Activated CD8-positive, alpha-beta T cell treated with anti-CD3 and anti-CD28 coated beads for 36 hours (primary cell): ENCODE data around the gene AUTS2. TPM values are rescaled to one million over a fixed set of nuclear protein-coding genes. Genes with fewer than 3 reads are reported as not detected.

ENCODE experiments used
- ATAC-seq: fragments of 200-7000 bp; cut with Tn5 transposase; one replicate; pipeline ENCODE4 v1.10.0; 2021; ENCODE audit warnings: mild to moderate bottlenecking, moderate library complexity
- CTCF ChIA-PET: fragments of 350-600 bp; sonication (Branson Sonifier 250); formaldehyde crosslinking; loops from one replicate; lab custom pipeline; 2021; ENCODE audit warnings: antibody characterized with exemption; lab: Charles Lee
- POLR2A ChIA-PET: fragments of 350-600 bp; sonication (Branson Sonifier 250); formaldehyde crosslinking; loops from one replicate; lab custom pipeline; 2021; ENCODE audit warnings: antibody characterized with exemption; lab: Charles Lee
- DNase-seq: peaks from one replicate; pipeline ENCODE4 v3.0.0-alpha.2; 2020
- H3K27ac Mint-ChIP-seq: one replicate; pipeline ENCODE4 v1.8.0; 2021; ENCODE audit warnings: mild to moderate bottlenecking, mixed read lengths
- H3K27me3 Mint-ChIP-seq: one replicate; pipeline ENCODE4 v1.8.0; 2021; ENCODE audit warnings: mixed read lengths
- H3K36me3 Mint-ChIP-seq: one replicate; pipeline ENCODE4 v1.8.0; 2021; ENCODE audit warnings: low read depth, mixed read lengths
- H3K4me1 Mint-ChIP-seq: one replicate; pipeline ENCODE4 v1.8.0; 2021; ENCODE audit warnings: low read depth, mixed read lengths
- H3K4me3 Mint-ChIP-seq: one replicate; pipeline ENCODE4 v1.8.0; 2021; ENCODE audit warnings: mild to moderate bottlenecking, moderate library complexity, mixed read lengths
- H3K9me3 Mint-ChIP-seq: one replicate; pipeline ENCODE4 v1.8.0; 2021; ENCODE audit warnings: mixed read lengths
- CTCF ChIP-seq: fragments of 200-600 bp; IDR thresholded peaks from one replicate; pipeline ENCODE4 v1.8.0; 2022; ENCODE audit warnings: antibody characterized with exemption, mild to moderate bottlenecking
- intact Hi-C: fragments of 100-400 bp; cut with micrococcal nuclease; formaldehyde crosslinking; loops from one replicate; pipeline ENCODE4 v1.10.0; 2022
- total RNA-seq, 2 experiments: library from RNA; stranded (reverse); gene quantifications; one replicate each; pipeline ENCODE4 v1.2.3, GENCODE V29; 2021

AUTS2 gene
- total RNA-seq, 2 experiments from 2014 or later: 3.1 to 3.3 TPM

GRCh38 chr7:70188901-70189650 lies 590.8 kb downstream of the AUTS2 start:
- H3K4me3 Mint-ChIP-seq: no peak overlapping the region
- ChIA-PET POLR2A (no interaction called here), CTCF (no interaction called here)
- no peak for TF ChIP-seq CTCF
- no peaks in the 10 kb centered on the region for H3K4me1 Mint-ChIP-seq
- intact Hi-C loops: no loop called here
- H3K36me3 Mint-ChIP-seq: no peaks in the 10 kb centered on the region
- H3K9me3 Mint-ChIP-seq: no peaks in the 10 kb centered on the region
- no peak overlapping the region for H3K27ac Mint-ChIP-seq
- no peak for ATAC-seq
- no peak for DNase-seq
- peaks cover 5% of the 10 kb centered on the region for H3K27me3 Mint-ChIP-seq

GRCh38 chr7:70189776-70190175 lies 591.5 kb downstream of the AUTS2 start:
- ChIA-PET CTCF (interaction anchor here (0.9 kb wide), 1 partner anchor 508 kb away, joined by 3 read pairs; no protein-coding TSS in a partner anchor), POLR2A (no interaction called here)
- no peak for DNase-seq
- Mint-ChIP-seq H3K4me1 (no peaks in the 10 kb centered on the region), H3K27me3 (peaks cover 5% of the 10 kb centered on the region), H3K27ac (no peak overlapping the region), H3K4me3 (no peak overlapping the region), H3K9me3 (no peaks in the 10 kb centered on the region), H3K36me3 (no peaks in the 10 kb centered on the region)
- intact Hi-C loops: no loop called here
- no peak for TF ChIP-seq CTCF
- no peak for ATAC-seq

- no peak overlapping the region for H3K27ac Mint-ChIP-seq
- no peak overlapping the region for H3K4me3 Mint-ChIP-seq
- H3K4me1 Mint-ChIP-seq: no peaks in the 10 kb centered on the region
- ChIA-PET POLR2A (no interaction called here), CTCF (interaction anchor here (0.9 kb wide), 1 partner anchor 508 kb away, joined by 3 read pairs; no protein-coding TSS in a partner anchor)
- H3K9me3 Mint-ChIP-seq: no peaks in the 10 kb centered on the region
- no peak for DNase-seq
- intact Hi-C loops: no loop called here
- no peak for TF ChIP-seq CTCF
- peaks cover 5% of the 10 kb centered on the region for H3K27me3 Mint-ChIP-seq
- no peaks in the 10 kb centered on the region for H3K36me3 Mint-ChIP-seq
- no peak for ATAC-seq
These were observed 592.0 kb downstream of the AUTS2 start for GRCh38 chr7:70190281-70190680.

- Mint-ChIP-seq H3K27ac (no peak overlapping the region), H3K4me3 (no peak overlapping the region), H3K4me1 (no peaks in the 10 kb centered on the region), H3K9me3 (no peaks in the 10 kb centered on the region), H3K36me3 (no peaks in the 10 kb centered on the region), H3K27me3 (no peaks in the 10 kb centered on the region)
- ChIA-PET CTCF (interaction anchor here (0.7 to 2.0 kb wide), 4 partner anchors 15 to 504 kb away, joined by 3 to 12 read pairs (median 4); no protein-coding TSS in a partner anchor), POLR2A (no interaction called here)
- DNase-seq (peak; percentile 2), ATAC-seq (no peak)
- TF ChIP-seq CTCF: peak; percentile 42
- intact Hi-C loops: no loop called here
These were observed 595.2 kb downstream of the AUTS2 start for GRCh38 chr7:70193514-70193913.

- DNase-seq: no peak
- H3K27ac Mint-ChIP-seq: no peak overlapping the region
- H3K4me3 Mint-ChIP-seq: no peak overlapping the region
- no peaks in the 10 kb centered on the region for H3K9me3 Mint-ChIP-seq
- no peaks in the 10 kb centered on the region for H3K4me1 Mint-ChIP-seq
- intact Hi-C loops: no loop called here
- ChIA-PET CTCF (no interaction called here), POLR2A (no interaction called here)
- ATAC-seq: no peak
- no peaks in the 10 kb centered on the region for H3K36me3 Mint-ChIP-seq
- no peak for TF ChIP-seq CTCF
- no peaks in the 10 kb centered on the region for H3K27me3 Mint-ChIP-seq
These were observed 610.2 kb downstream of the AUTS2 start for GRCh38 chr7:70208236-70209063.
